ENCODE measurements around the gene ZNF543. TPM values are rescaled to one million over a fixed set of nuclear protein-coding genes. Genes with fewer than 3 reads are reported as not detected.

Gene ZNF543
- total RNA-seq, 1 experiment from 2014 or later = 8.4 TPM

DNA sequence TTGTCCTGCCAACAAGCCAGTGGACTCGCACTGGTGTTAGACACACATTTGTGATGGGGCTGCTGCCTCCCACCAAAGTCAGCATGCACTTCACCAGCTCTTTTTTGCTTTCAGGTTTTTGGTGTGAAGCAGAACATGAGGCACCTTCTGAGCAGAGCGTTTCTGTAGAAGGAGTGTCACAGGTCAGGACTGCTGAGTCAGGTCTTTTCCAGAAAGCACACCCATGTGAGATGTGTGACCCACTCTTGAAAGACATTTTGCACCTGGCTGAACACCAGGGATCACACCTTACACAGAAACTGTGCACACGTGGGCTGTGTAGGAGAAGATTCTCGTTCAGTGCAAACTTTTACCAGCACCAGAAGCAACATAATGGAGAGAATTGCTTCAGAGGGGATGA, 35.6 kb downstream of the ZNF543 start:
- no peaks in the 10 kb centered on the region for H3K9me3 ChIP-seq (ENCODE audit: control insufficient read depth, low read depth, low read length)
- no CpG with 5 or more reads among the region's 4 CpGs for whole genome bisulfite sequencing (ENCODE audit: extremely low coverage, insufficient read length, low lambda C conversion rate)

More for the DNA sequence above, 35.6 kb downstream of the ZNF543 start:
- H2BK20ac ChIP-seq (ENCODE audit: low read depth, low read length, poor library complexity, severe bottlenecking) = no peak overlapping the region
- H3K4ac ChIP-seq (ENCODE audit: low read depth, low read length) = no peak overlapping the region
- Mint-ChIP-seq H3K27me3 (ENCODE audit: low read depth) (no peaks in the 10 kb centered on the region; the same call in 1 of the 2 replicates), H3K27ac (no peak overlapping the region), H3K4me1 (peaks cover 12 to 16% of the 10 kb centered on the region in 2 experiments), H3K4me3 (no peak overlapping the region), H3K9me3 (no peaks in the 10 kb centered on the region), H3K36me3 (ENCODE audit: insufficient read depth in 1 of 3, low read depth in 3 of 3) (peaks cover 27 to 56% (median 48%) of the 10 kb centered on the region in 3 experiments; a peak in 6 of 7 replicates)
- no peak overlapping the region for H2AK5ac ChIP-seq (ENCODE audit: insufficient read length, low read length)
- no peak overlapping the region for H3K18ac ChIP-seq (ENCODE audit: insufficient read length, low read depth, low read length)
- H4K91ac ChIP-seq (ENCODE audit: insufficient read length, low read depth, low read length) = no peak overlapping the region
- no peak overlapping the region for H3K27ac ChIP-seq (ENCODE audit: insufficient read length, low read depth, low read length)
- H3K27me3 ChIP-seq (ENCODE audit: insufficient read depth, low read length) = no peaks in the 10 kb centered on the region
- no peak overlapping the region for H2BK5ac ChIP-seq (ENCODE audit: insufficient read length, low read length)
- H4K8ac ChIP-seq (replicated peaks; ENCODE audit: insufficient read length, low read depth, low read length) = no peak overlapping the region
- no peak overlapping the region for H2BK12ac ChIP-seq (ENCODE audit: insufficient read length, low read depth, low read length)
- H3K23ac ChIP-seq (ENCODE audit: insufficient read length, low read depth, low read length) = no peak overlapping the region
- no peak overlapping the region for H2BK15ac ChIP-seq (ENCODE audit: low read depth, low read length)
- H2AFZ ChIP-seq (ENCODE audit: low read length) = no peak overlapping the region
- no peak for DNase-seq
- peaks cover 13% of the 10 kb centered on the region; the same call in 1 of the 2 replicates for H3K79me2 ChIP-seq (ENCODE audit: insufficient read depth, low read length)
- H3K4me1 ChIP-seq (ENCODE audit: insufficient read depth, low read length) = no peaks in the 10 kb centered on the region
- H2BK120ac ChIP-seq (ENCODE audit: low read depth, low read length, poor library complexity, severe bottlenecking) = no peak overlapping the region
- H3K79me1 ChIP-seq (ENCODE audit: insufficient read depth, low read depth, low read length, poor library complexity, severe bottlenecking) = peaks cover 3% of the 10 kb centered on the region
- H4K20me1 ChIP-seq (ENCODE audit: control insufficient read depth, insufficient read depth, insufficient read length) = no peaks in the 10 kb centered on the region
- no peak overlapping the region for H3K9ac ChIP-seq (ENCODE audit: extremely low read depth, insufficient read length, low read length)
- TF ChIP-seq, protein P1, sequence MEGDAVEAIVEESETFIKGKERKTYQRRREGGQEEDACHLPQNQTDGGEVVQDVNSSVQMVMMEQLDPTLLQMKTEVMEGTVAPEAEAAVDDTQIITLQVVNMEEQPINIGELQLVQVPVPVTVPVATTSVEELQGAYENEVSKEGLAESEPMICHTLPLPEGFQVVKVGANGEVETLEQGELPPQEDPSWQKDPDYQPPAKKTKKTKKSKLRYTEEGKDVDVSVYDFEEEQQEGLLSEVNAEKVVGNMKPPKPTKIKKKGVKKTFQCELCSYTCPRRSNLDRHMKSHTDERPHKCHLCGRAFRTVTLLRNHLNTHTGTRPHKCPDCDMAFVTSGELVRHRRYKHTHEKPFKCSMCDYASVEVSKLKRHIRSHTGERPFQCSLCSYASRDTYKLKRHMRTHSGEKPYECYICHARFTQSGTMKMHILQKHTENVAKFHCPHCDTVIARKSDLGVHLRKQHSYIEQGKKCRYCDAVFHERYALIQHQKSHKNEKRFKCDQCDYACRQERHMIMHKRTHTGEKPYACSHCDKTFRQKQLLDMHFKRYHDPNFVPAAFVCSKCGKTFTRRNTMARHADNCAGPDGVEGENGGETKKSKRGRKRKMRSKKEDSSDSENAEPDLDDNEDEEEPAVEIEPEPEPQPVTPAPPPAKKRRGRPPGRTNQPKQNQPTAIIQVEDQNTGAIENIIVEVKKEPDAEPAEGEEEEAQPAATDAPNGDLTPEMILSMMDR (conservative IDR thresholded peaks at IDR 0.05) = no peak
- H4K5ac ChIP-seq (ENCODE audit: insufficient read length, low read depth, low read length) = no peak overlapping the region
- no peak overlapping the region for H3K56ac ChIP-seq (ENCODE audit: insufficient read length, low read depth, low read length)
- H3K14ac ChIP-seq (ENCODE audit: insufficient read depth, low read length) = no peak overlapping the region
- H3T11ph ChIP-seq (ENCODE audit: low read length) = no peak overlapping the region
- H3K23me2 ChIP-seq (ENCODE audit: insufficient read length, low read depth, low read length, poor library complexity, severe bottlenecking) = peaks cover 7% of the 10 kb centered on the region
- H3K4me2 ChIP-seq (ENCODE audit: insufficient read depth, insufficient read length, low read length) = no peak overlapping the region

Data from H9 (cell line).